AG09319 (cell line): ENCODE measurements around the gene SMG5.
"Not testable (repeated sequence)": the region's sequence is repeated elsewhere in the genome, so short reads cannot be mapped to it uniquely, and the experiment has no call there.

ENCODE experiments used
- DNase-seq: peaks from one replicate; pipeline ENCODE4 v3.0.0-alpha.2; 2010; ENCODE audit warnings: low read depth; ENCODE audit errors: extremely low read depth
- CTCF ChIP-seq: IDR thresholded peaks from 2 replicates; pipeline ENCODE4 v1.5.1; 2011; ENCODE audit warnings: low read depth, mild to moderate bottlenecking, inconsistent platforms, low read length, moderate library complexity

Gene SMG5

GRCh38 chr1:156282479-156283222 is at the start of gene SMG5:
Gene SMG5, minus strand, starts transcription at chr1:156282825. Its CDS starts 145 bp downstream, at chr1:156282680.
- DNase-seq, result peak; percentile 97
- TF ChIP-seq CTCF, result no peak

GRCh38 chr1:156323179-156323578 is 40.6 kb upstream of the SMG5 start:
- not testable (repeated sequence) for DNase-seq

GRCh38 chr1:156320560-156320959 is 37.9 kb upstream of the SMG5 start:
- DNase-seq, result no peak
- no peak for TF ChIP-seq CTCF

- TF ChIP-seq CTCF, result peak; percentile 59
- DNase-seq, result no peak
Measured at GRCh38 chr1:156319664-156320063, 37.0 kb upstream of the SMG5 start.

- no peak for TF ChIP-seq CTCF
Measured at GRCh38 chr1:156316909-156317308, 34.3 kb upstream of the SMG5 start.

GRCh38 chr1:156310962-156311361 is 28.3 kb upstream of the SMG5 start:
- no peak for DNase-seq

More at GRCh38 chr1:156316909-156317308, 34.3 kb upstream of the SMG5 start:
- no peak for DNase-seq

GRCh38 chr1:156308078-156308477 is 25.5 kb upstream of the SMG5 start:
- DNase-seq, result no peak

More at GRCh38 chr1:156310962-156311361, 28.3 kb upstream of the SMG5 start:
- TF ChIP-seq CTCF, result no peak

More at GRCh38 chr1:156308078-156308477, 25.5 kb upstream of the SMG5 start:
- TF ChIP-seq CTCF, result no peak
